ENCODE measurements around the gene ARL17A. TPM values are rescaled to one million over a fixed set of nuclear protein-coding genes. Genes with fewer than 3 reads are reported as not detected.
"Not testable (repeated sequence)": the region's sequence is repeated elsewhere in the genome, so short reads cannot be mapped to it uniquely, and the experiment has no call there.

The ARL17A gene
- total RNA-seq, 2 donors from 2014 or later = 6.0 to 6.2 TPM

- H3K9me3 ChIP-seq; H3K4me3 ChIP-seq; H3K27ac ChIP-seq; H3K4me1 ChIP-seq; H3K27me3 ChIP-seq; H3K36me3 ChIP-seq; DNase-seq (ENCODE audit: low spot score): not testable (repeated sequence)
Measured at GRCh38 chr17:46585444-46585843, 6.0 kb upstream of the ARL17A start.

GRCh38 chr17:46580082-46580481 is 591 bp upstream of the ARL17A start:
- Histone ChIP-seq H3K4me3 (peak overlapping the region; percentile 11 to 22), H3K27ac (peak overlapping the region in 1 of 2 donors; percentile 58)
- not testable (repeated sequence) for DNase-seq (ENCODE audit: low spot score); H3K4me1 ChIP-seq; H3K9me3 ChIP-seq; H3K36me3 ChIP-seq; H3K27me3 ChIP-seq

GRCh38 chr17:46571796-46572195 is 7.7 kb downstream of the ARL17A start:
- H3K4me3 ChIP-seq; H3K4me1 ChIP-seq; H3K9me3 ChIP-seq; H3K27ac ChIP-seq; H3K27me3 ChIP-seq; H3K36me3 ChIP-seq; DNase-seq (ENCODE audit: low spot score): not testable (repeated sequence)

GRCh38 chr17:46566980-46567379 is 12.5 kb downstream of the ARL17A start:
- H3K4me3 ChIP-seq; H3K9me3 ChIP-seq; H3K4me1 ChIP-seq; H3K27me3 ChIP-seq; H3K27ac ChIP-seq; DNase-seq (ENCODE audit: low spot score); H3K36me3 ChIP-seq: not testable (repeated sequence)

- not testable (repeated sequence) for H3K4me3 ChIP-seq; H3K27me3 ChIP-seq; H3K36me3 ChIP-seq; H3K9me3 ChIP-seq; H3K4me1 ChIP-seq; DNase-seq (ENCODE audit: low spot score); H3K27ac ChIP-seq
Measured at GRCh38 chr17:46566284-46566683, 13.2 kb downstream of the ARL17A start.

GRCh38 chr17:46560048-46560447 is 19.4 kb downstream of the ARL17A start:
- not testable (repeated sequence) for H3K9me3 ChIP-seq; H3K27ac ChIP-seq; H3K27me3 ChIP-seq; H3K4me1 ChIP-seq; DNase-seq (ENCODE audit: low spot score); H3K36me3 ChIP-seq; H3K4me3 ChIP-seq

- H3K4me3 ChIP-seq; DNase-seq (ENCODE audit: low spot score); H3K4me1 ChIP-seq; H3K36me3 ChIP-seq; H3K27ac ChIP-seq; H3K9me3 ChIP-seq; H3K27me3 ChIP-seq: not testable (repeated sequence)
Measured at GRCh38 chr17:46559155-46559554, 20.3 kb downstream of the ARL17A start.

GRCh38 chr17:46548607-46549006 is 30.9 kb downstream of the ARL17A start:
- H3K4me3 ChIP-seq; H3K27me3 ChIP-seq; H3K27ac ChIP-seq; H3K4me1 ChIP-seq; H3K9me3 ChIP-seq; H3K36me3 ChIP-seq; DNase-seq (ENCODE audit: low spot score): not testable (repeated sequence)

GRCh38 chr17:46534716-46535115 is 44.8 kb downstream of the ARL17A start:
- H3K36me3 ChIP-seq; H3K27ac ChIP-seq; H3K27me3 ChIP-seq; H3K9me3 ChIP-seq; DNase-seq (ENCODE audit: low spot score); H3K4me1 ChIP-seq; H3K4me3 ChIP-seq: not testable (repeated sequence)

GRCh38 chr17:46512168-46512567 is 67.3 kb downstream of the ARL17A start, which contains the start of gene LRRC37A2:
Gene LRRC37A2 (plus strand): TSS chr17:46512468. CDS start chr17:46512713, 245 bp downstream.
- not testable (repeated sequence) for H3K4me3 ChIP-seq; H3K27ac ChIP-seq; H3K27me3 ChIP-seq; DNase-seq (ENCODE audit: low spot score); H3K9me3 ChIP-seq; H3K4me1 ChIP-seq; H3K36me3 ChIP-seq

- H3K27ac ChIP-seq; H3K9me3 ChIP-seq; H3K4me3 ChIP-seq; H3K4me1 ChIP-seq; H3K36me3 ChIP-seq; H3K27me3 ChIP-seq; DNase-seq (ENCODE audit: low spot score): not testable (repeated sequence)
Measured at GRCh38 chr17:46505896-46506295, 73.6 kb downstream of the ARL17A start.

- not testable (repeated sequence) for H3K9me3 ChIP-seq, H3K27ac ChIP-seq, H3K36me3 ChIP-seq
Measured at GRCh38 chr17:46499437-46500139, 79.9 kb downstream of the ARL17A start.

GRCh38 chr17:46492021-46492420 is 87.5 kb downstream of the ARL17A start:
- not testable (repeated sequence) for H3K9me3 ChIP-seq; H3K27ac ChIP-seq; H3K4me1 ChIP-seq; DNase-seq (ENCODE audit: low spot score); H3K36me3 ChIP-seq; H3K27me3 ChIP-seq; H3K4me3 ChIP-seq

More at GRCh38 chr17:46499437-46500139, 79.9 kb downstream of the ARL17A start:
- DNase-seq (ENCODE audit: low spot score); H3K4me3 ChIP-seq; H3K4me1 ChIP-seq; H3K27me3 ChIP-seq: not testable (repeated sequence)

- not testable (repeated sequence) for DNase-seq (ENCODE audit: low spot score); H3K27ac ChIP-seq; H3K9me3 ChIP-seq; H3K4me3 ChIP-seq; H3K36me3 ChIP-seq; H3K27me3 ChIP-seq; H3K4me1 ChIP-seq
Measured at GRCh38 chr17:46481310-46481709, 98.2 kb downstream of the ARL17A start.

- not testable (repeated sequence) for H3K4me1 ChIP-seq; H3K27me3 ChIP-seq; H3K9me3 ChIP-seq; H3K36me3 ChIP-seq; H3K4me3 ChIP-seq; DNase-seq (ENCODE audit: low spot score); H3K27ac ChIP-seq
Measured at GRCh38 chr17:46478823-46479222, 100.7 kb downstream of the ARL17A start.

GRCh38 chr17:46475583-46475982 is 103.9 kb downstream of the ARL17A start:
- H3K27ac ChIP-seq; H3K4me3 ChIP-seq; H3K9me3 ChIP-seq; H3K4me1 ChIP-seq; H3K36me3 ChIP-seq; H3K27me3 ChIP-seq; DNase-seq (ENCODE audit: low spot score): not testable (repeated sequence)

Measured in right atrium auricular region (tissue), 2 donors.